ENCODE measurements around the gene IFT172. TPM values are rescaled to one million over a fixed set of nuclear protein-coding genes. Genes with fewer than 3 reads are reported as not detected.

The IFT172 gene
- total RNA-seq, 1 experiment from 2014 or later = 13.7 TPM

DNA sequence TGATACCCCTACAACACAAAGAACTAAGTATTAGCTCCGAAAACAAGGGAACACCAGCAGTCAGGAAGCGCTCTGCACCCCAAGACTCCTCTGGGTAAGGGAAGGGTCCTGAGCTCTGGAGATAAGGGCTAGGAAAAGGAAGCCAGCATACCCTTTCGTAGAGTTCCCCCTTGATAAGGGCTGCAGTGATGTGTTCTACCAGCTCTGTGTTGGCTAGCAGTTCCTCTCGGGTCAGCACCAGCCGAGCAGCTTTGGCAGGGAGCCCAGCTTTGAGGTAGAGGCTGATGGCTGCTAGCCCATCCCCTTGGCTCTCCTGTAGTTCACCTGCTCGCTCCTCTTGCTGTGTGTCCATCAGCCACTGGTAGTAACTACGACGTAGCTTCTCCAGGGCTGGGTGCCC, 28.4 kb downstream of the IFT172 start (continued):
- TF ChIP-seq, protein P1, sequence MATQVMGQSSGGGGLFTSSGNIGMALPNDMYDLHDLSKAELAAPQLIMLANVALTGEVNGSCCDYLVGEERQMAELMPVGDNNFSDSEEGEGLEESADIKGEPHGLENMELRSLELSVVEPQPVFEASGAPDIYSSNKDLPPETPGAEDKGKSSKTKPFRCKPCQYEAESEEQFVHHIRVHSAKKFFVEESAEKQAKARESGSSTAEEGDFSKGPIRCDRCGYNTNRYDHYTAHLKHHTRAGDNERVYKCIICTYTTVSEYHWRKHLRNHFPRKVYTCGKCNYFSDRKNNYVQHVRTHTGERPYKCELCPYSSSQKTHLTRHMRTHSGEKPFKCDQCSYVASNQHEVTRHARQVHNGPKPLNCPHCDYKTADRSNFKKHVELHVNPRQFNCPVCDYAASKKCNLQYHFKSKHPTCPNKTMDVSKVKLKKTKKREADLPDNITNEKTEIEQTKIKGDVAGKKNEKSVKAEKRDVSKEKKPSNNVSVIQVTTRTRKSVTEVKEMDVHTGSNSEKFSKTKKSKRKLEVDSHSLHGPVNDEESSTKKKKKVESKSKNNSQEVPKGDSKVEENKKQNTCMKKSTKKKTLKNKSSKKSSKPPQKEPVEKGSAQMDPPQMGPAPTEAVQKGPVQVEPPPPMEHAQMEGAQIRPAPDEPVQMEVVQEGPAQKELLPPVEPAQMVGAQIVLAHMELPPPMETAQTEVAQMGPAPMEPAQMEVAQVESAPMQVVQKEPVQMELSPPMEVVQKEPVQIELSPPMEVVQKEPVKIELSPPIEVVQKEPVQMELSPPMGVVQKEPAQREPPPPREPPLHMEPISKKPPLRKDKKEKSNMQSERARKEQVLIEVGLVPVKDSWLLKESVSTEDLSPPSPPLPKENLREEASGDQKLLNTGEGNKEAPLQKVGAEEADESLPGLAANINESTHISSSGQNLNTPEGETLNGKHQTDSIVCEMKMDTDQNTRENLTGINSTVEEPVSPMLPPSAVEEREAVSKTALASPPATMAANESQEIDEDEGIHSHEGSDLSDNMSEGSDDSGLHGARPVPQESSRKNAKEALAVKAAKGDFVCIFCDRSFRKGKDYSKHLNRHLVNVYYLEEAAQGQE (IDR thresholded peaks at IDR 0.05; ENCODE audit: low read depth) = no peak
- TF ChIP-seq YY1 (IDR thresholded peaks at IDR 0.05; ENCODE audit: extremely low read depth, insufficient replicate concordance, low read depth, low read length) = no peak

DNA sequence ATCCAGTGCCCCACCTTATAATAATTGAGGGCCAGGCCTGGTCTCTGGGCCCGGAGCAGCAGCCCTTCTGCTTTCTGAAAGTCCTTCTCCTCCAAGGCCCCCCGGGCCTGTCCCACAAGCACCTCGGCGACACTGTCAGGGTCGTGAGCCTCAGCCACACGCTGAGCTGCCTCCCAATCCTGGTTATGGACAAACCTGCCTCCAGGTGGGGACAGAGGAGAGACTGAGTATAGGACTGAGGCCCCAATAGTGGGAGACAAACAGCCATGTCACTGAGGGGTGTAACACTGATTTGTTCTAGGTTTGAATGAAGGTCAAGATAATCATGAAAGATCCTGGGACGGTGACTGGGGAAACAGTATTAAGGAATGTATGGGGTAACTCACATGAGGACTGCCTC, 35.6 kb downstream of the IFT172 start:
- H3K79me2 ChIP-seq (ENCODE audit: insufficient read depth, low read length) = no peaks in the 10 kb centered on the region
- ChIA-PET POLR2A (no interaction called here), CTCF (no interaction called here), RAD21 (ENCODE audit: low non-redundant PET in 1 of 2, low total read pairs in 2 of 2, uncharacterized antibody in 2 of 2, unreplicated experiment in 2 of 2) (no interaction called here)
- no TSS peak for BruUV-seq (replicated peaks)
- H3K4me2 ChIP-seq (ENCODE audit: low read length) = no peak overlapping the region
- H3K36me3 ChIP-seq (ENCODE audit: control insufficient read depth in 1 of 2, insufficient read depth in 2 of 2, low read length in 2 of 2) = no peaks in the 10 kb centered on the region
- H2AFZ ChIP-seq (ENCODE audit: low read depth, low read length, poor library complexity, severe bottlenecking) = no peak overlapping the region
- no peaks in the 10 kb centered on the region for H4K20me1 ChIP-seq (ENCODE audit: insufficient read depth)
- intact Hi-C loops (cut with micrococcal nuclease) = no loop called here
- ATAC-seq = peak; percentile 44; the same call in 1 of the 2 replicates
- H3K9ac ChIP-seq (ENCODE audit: low read length) = no peak overlapping the region
- TF ChIP-seq, protein P2, sequence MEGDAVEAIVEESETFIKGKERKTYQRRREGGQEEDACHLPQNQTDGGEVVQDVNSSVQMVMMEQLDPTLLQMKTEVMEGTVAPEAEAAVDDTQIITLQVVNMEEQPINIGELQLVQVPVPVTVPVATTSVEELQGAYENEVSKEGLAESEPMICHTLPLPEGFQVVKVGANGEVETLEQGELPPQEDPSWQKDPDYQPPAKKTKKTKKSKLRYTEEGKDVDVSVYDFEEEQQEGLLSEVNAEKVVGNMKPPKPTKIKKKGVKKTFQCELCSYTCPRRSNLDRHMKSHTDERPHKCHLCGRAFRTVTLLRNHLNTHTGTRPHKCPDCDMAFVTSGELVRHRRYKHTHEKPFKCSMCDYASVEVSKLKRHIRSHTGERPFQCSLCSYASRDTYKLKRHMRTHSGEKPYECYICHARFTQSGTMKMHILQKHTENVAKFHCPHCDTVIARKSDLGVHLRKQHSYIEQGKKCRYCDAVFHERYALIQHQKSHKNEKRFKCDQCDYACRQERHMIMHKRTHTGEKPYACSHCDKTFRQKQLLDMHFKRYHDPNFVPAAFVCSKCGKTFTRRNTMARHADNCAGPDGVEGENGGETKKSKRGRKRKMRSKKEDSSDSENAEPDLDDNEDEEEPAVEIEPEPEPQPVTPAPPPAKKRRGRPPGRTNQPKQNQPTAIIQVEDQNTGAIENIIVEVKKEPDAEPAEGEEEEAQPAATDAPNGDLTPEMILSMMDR (IDR thresholded peaks at IDR 0.05 in 2 of 3, conservative IDR thresholded peaks at IDR 0.05 in 1 of 3; ENCODE audit: borderline replicate concordance in 1 of 3, insufficient read depth in 1 of 3, low read depth in 2 of 3, low read length in 2 of 3) = peak in 2 of 3 experiments; percentile 10 to 18; a peak in 1 of 6 replicates
- TF ChIP-seq, protein P1 (IDR thresholded peaks at IDR 0.05; ENCODE audit: low read depth) = no peak
- peak; percentile 24; the same call in 1 of the 2 replicates for TF ChIP-seq RAD21 (IDR thresholded peaks at IDR 0.05; ENCODE audit: low read depth)
- H3K9me3 ChIP-seq (ENCODE audit: control insufficient read depth in 1 of 2, insufficient read depth in 1 of 2, low read depth in 1 of 2, low read length in 2 of 2) = no peaks in the 10 kb centered on the region
- no peaks in the 10 kb centered on the region for H3K4me1 ChIP-seq (ENCODE audit: control insufficient read depth in 1 of 2, insufficient read depth in 2 of 2, low read length in 2 of 2)
- no peak overlapping the region for H3K4me3 ChIP-seq (replicated peaks in 1 of 2; ENCODE audit: low read depth in 1 of 2, low read length in 2 of 2)
- no peaks in the 10 kb centered on the region for H3K27me3 ChIP-seq (ENCODE audit: insufficient read depth, low read length)
- H3K9me2 ChIP-seq (ENCODE audit: insufficient read depth) = no peaks in the 10 kb centered on the region
- no peak overlapping the region for H3K27ac ChIP-seq (ENCODE audit: low read depth, low read length)
- no peak for DNase-seq (ENCODE audit: low read depth, low spot score)

All from HCT116 (cell line).